Endometrium (tissue), 2 donors: ENCODE measurements around the gene CCNI.
"Not testable (repeated sequence)": the region's sequence is repeated elsewhere in the genome, so short reads cannot be mapped to it uniquely, and the experiment has no call there.

Source experiments
- FAIRE-seq: peaks from 2 replicates; lab custom pipeline; 2012; peaks lifted over from hg19 to GRCh38; lab: Jason Lieb, UNC
- donor health status: control.
- donor health status: control.

The CCNI gene

GRCh38 chr4:77080806-77081205, 5.0 kb upstream of the CCNI start:
- not testable (repeated sequence) for FAIRE-seq

- FAIRE-seq = no peak
These were observed 3.5 kb upstream of the CCNI start for GRCh38 chr4:77079281-77079680.

- FAIRE-seq = no peak
These were observed 2.6 kb upstream of the CCNI start for GRCh38 chr4:77078401-77078800.

- FAIRE-seq = peak; percentile 18
These were observed 1.3 kb upstream of the CCNI start for GRCh38 chr4:77076889-77077635.

- no peak for FAIRE-seq
These were observed 571 bp downstream of the CCNI start for GRCh38 chr4:77074981-77075855.

GRCh38 chr4:77074381-77074831, 1.4 kb downstream of the CCNI start:
- no peak for FAIRE-seq

- no peak for FAIRE-seq
These were observed 1.8 kb downstream of the CCNI start for GRCh38 chr4:77073981-77074380.

GRCh38 chr4:77073106-77073809, 2.5 kb downstream of the CCNI start:
- FAIRE-seq = no peak

GRCh38 chr4:77072195-77072753, 3.5 kb downstream of the CCNI start:
- no peak for FAIRE-seq

GRCh38 chr4:77069514-77069913, 6.3 kb downstream of the CCNI start:
- not testable (repeated sequence) for FAIRE-seq

GRCh38 chr4:77065382-77065781, 10.4 kb downstream of the CCNI start:
- FAIRE-seq = no peak

GRCh38 chr4:77062856-77063255, 12.9 kb downstream of the CCNI start:
- no peak for FAIRE-seq

- no peak for FAIRE-seq
These were observed 23.4 kb downstream of the CCNI start for GRCh38 chr4:77052352-77052751.

GRCh38 chr4:77050962-77051361, 24.8 kb downstream of the CCNI start:
- no peak for FAIRE-seq

- no peak for FAIRE-seq
These were observed 28.8 kb downstream of the CCNI start for GRCh38 chr4:77047037-77047436.

- no peak for FAIRE-seq
These were observed 30.3 kb downstream of the CCNI start for GRCh38 chr4:77045490-77045889.

- FAIRE-seq = no peak
These were observed 31.2 kb downstream of the CCNI start for GRCh38 chr4:77044461-77045150.

- no peak for FAIRE-seq
These were observed 32.2 kb downstream of the CCNI start for GRCh38 chr4:77043507-77044136.

GRCh38 chr4:77040854-77041725, 34.7 kb downstream of the CCNI start:
- FAIRE-seq = no peak

- no peak for FAIRE-seq
These were observed 35.5 kb downstream of the CCNI start for GRCh38 chr4:77040270-77040669.
